ENCODE measurements around the gene SCARB1. TPM values are rescaled to one million over a fixed set of nuclear protein-coding genes. Genes with fewer than 3 reads are reported as not detected.

Gene SCARB1
- total and polyA plus RNA-seq, 2 of the 13 experiments (the other 11 are each of a cell fraction or from before 2014, with no cell fraction given): 63.4 to 160 TPM

DNA sequence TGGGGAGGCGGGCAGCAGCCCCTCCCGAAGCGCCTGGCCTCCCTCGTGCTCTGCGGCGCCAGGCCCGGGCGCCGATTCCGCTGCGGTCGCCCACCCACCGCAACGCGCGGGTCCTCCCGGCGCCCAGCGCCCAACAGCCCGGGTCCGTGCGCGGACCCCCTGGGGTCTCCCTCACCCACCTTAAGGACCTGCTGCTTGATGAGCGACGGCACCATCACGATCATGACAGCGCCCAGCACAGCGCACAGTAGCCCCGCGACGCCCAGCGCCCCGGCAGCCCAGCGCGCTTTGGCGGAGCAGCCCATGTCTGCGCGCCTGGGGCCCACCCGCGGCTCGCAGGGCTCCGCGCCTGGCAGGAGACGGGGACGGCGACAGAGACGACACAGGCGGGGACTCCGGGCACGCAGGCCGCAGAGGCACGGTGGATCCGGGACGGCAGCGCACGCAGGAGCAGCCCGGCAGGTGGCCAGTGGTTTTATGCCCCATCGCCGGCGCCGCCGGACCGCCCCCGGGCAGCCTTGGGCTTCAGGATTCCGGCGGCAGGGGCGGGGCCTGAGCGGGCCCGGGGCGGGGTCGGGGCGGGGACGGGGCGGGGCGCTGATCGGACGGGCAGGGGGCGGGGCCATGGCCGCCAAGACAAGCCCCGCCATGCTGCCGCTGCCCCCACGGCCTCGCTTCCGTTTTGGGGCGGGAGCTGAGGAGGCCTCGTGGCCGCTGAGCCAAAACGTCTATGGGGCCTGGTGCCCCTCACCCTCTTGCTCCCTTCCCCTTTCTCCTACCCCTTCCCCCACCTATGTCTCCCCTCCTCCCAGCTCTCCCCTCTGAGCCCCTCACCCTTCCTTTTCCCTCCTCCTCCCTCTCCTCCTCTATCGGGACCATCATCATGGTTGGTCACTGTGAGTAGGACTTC is at the start of gene SCARB1 (continued):
- TF ChIP-seq, protein P1, sequence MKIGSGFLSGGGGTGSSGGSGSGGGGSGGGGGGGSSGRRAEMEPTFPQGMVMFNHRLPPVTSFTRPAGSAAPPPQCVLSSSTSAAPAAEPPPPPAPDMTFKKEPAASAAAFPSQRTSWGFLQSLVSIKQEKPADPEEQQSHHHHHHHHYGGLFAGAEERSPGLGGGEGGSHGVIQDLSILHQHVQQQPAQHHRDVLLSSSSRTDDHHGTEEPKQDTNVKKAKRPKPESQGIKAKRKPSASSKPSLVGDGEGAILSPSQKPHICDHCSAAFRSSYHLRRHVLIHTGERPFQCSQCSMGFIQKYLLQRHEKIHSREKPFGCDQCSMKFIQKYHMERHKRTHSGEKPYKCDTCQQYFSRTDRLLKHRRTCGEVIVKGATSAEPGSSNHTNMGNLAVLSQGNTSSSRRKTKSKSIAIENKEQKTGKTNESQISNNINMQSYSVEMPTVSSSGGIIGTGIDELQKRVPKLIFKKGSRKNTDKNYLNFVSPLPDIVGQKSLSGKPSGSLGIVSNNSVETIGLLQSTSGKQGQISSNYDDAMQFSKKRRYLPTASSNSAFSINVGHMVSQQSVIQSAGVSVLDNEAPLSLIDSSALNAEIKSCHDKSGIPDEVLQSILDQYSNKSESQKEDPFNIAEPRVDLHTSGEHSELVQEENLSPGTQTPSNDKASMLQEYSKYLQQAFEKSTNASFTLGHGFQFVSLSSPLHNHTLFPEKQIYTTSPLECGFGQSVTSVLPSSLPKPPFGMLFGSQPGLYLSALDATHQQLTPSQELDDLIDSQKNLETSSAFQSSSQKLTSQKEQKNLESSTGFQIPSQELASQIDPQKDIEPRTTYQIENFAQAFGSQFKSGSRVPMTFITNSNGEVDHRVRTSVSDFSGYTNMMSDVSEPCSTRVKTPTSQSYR (CRISPR knock-in tag; IDR thresholded peaks at IDR 0.05; ENCODE audit: borderline replicate concordance): peak; percentile 30; the same call in 1 of the 2 replicates
- TF ChIP-seq, protein P2, sequence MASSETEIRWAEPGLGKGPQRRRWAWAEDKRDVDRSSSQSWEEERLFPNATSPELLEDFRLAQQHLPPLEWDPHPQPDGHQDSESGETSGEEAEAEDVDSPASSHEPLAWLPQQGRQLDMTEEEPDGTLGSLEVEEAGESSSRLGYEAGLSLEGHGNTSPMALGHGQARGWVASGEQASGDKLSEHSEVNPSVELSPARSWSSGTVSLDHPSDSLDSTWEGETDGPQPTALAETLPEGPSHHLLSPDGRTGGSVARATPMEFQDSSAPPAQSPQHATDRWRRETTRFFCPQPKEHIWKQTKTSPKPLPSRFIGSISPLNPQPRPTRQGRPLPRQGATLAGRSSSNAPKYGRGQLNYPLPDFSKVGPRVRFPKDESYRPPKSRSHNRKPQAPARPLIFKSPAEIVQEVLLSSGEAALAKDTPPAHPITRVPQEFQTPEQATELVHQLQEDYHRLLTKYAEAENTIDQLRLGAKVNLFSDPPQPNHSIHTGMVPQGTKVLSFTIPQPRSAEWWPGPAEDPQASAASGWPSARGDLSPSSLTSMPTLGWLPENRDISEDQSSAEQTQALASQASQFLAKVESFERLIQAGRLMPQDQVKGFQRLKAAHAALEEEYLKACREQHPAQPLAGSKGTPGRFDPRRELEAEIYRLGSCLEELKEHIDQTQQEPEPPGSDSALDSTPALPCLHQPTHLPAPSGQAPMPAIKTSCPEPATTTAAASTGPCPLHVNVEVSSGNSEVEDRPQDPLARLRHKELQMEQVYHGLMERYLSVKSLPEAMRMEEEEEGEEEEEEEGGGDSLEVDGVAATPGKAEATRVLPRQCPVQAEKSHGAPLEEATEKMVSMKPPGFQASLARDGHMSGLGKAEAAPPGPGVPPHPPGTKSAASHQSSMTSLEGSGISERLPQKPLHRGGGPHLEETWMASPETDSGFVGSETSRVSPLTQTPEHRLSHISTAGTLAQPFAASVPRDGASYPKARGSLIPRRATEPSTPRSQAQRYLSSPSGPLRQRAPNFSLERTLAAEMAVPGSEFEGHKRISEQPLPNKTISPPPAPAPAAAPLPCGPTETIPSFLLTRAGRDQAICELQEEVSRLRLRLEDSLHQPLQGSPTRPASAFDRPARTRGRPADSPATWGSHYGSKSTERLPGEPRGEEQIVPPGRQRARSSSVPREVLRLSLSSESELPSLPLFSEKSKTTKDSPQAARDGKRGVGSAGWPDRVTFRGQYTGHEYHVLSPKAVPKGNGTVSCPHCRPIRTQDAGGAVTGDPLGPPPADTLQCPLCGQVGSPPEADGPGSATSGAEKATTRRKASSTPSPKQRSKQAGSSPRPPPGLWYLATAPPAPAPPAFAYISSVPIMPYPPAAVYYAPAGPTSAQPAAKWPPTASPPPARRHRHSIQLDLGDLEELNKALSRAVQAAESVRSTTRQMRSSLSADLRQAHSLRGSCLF (CRISPR knock-in tag; IDR thresholded peaks at IDR 0.05; ENCODE audit: borderline replicate concordance): no peak
- no peak for TF ChIP-seq ZFP37 (CRISPR knock-in tag; IDR thresholded peaks at IDR 0.05; ENCODE audit: borderline replicate concordance)
- TF ChIP-seq FOXC1 (CRISPR knock-in tag; IDR thresholded peaks at IDR 0.05; ENCODE audit: borderline replicate concordance): peak; percentile 96; the same call in 1 of the 2 replicates
- no peak for TF ChIP-seq ZNF296 (CRISPR knock-in tag; conservative IDR thresholded peaks at IDR 0.05)
- TF ChIP-seq NCOA1 (CRISPR knock-in tag; IDR thresholded peaks at IDR 0.05): no peak
- TF ChIP-seq HMG20B (CRISPR knock-in tag; conservative IDR thresholded peaks at IDR 0.05): no peak
- TF ChIP-seq U2AF1 (optimal IDR thresholded peaks at IDR 0.05; ENCODE audit: low read depth, low read length): no peak
- TF ChIP-seq ZNF225 (CRISPR knock-in tag; IDR thresholded peaks at IDR 0.05): peak; percentile 72; the same call in 1 of the 2 replicates
- peak; percentile 75 for TF ChIP-seq ARNT2 (CRISPR knock-in tag; IDR thresholded peaks at IDR 0.05; ENCODE audit: low read depth)
- peak; percentile 78; the same call in 1 of the 2 replicates for TF ChIP-seq ZNF713 (CRISPR knock-in tag; IDR thresholded peaks at IDR 0.05)
- TF ChIP-seq DNMT1 (CRISPR knock-in tag; IDR thresholded peaks at IDR 0.05): peak; percentile 85; the same call in 1 of the 2 replicates
- no peak for TF ChIP-seq THYN1 (CRISPR knock-in tag; IDR thresholded peaks at IDR 0.05; ENCODE audit: borderline replicate concordance, low read depth)
- TF ChIP-seq MXI1 (IDR thresholded peaks at IDR 0.05; ENCODE audit: borderline replicate concordance, low read depth, low read length): peak; percentile 64; the same call in 1 of the 3 replicates
- no peak for TF ChIP-seq TARDBP (CRISPR knock-in tag; IDR thresholded peaks at IDR 0.05)
- no peak for TF ChIP-seq ZNF17 (CRISPR knock-in tag; IDR thresholded peaks at IDR 0.05)
- TF ChIP-seq SPEN (CRISPR knock-in tag; IDR thresholded peaks at IDR 0.05; ENCODE audit: low read depth): peak; percentile 69
- peak; percentile 38; the same call in 1 of the 2 replicates for TF ChIP-seq NCOA2 (CRISPR knock-in tag; IDR thresholded peaks at IDR 0.05)
- TF ChIP-seq, protein P3, sequence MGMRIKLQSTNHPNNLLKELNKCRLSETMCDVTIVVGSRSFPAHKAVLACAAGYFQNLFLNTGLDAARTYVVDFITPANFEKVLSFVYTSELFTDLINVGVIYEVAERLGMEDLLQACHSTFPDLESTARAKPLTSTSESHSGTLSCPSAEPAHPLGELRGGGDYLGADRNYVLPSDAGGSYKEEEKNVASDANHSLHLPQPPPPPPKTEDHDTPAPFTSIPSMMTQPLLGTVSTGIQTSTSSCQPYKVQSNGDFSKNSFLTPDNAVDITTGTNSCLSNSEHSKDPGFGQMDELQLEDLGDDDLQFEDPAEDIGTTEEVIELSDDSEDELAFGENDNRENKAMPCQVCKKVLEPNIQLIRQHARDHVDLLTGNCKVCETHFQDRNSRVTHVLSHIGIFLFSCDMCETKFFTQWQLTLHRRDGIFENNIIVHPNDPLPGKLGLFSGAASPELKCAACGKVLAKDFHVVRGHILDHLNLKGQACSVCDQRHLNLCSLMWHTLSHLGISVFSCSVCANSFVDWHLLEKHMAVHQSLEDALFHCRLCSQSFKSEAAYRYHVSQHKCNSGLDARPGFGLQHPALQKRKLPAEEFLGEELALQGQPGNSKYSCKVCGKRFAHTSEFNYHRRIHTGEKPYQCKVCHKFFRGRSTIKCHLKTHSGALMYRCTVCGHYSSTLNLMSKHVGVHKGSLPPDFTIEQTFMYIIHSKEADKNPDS (CRISPR knock-in tag; IDR thresholded peaks at IDR 0.05): no peak
